Astrocyte (in vitro differentiated cells and primary cell): Measurements from ENCODE around the gene WDR59. TPM values are rescaled to one million over a fixed set of nuclear protein-coding genes. Genes with fewer than 3 reads are reported as not detected.

Experiments
- DNase-seq: peaks from one replicate; pipeline ENCODE4 v3.0.0-alpha.2; 2010; ENCODE audit warnings: low read depth
- FAIRE-seq: peaks from 2 replicates; lab custom pipeline; 2011; peaks lifted over from hg19 to GRCh38; lab: Jason Lieb, UNC
- H2AFZ ChIP-seq: 2 replicates; pipeline ENCODE4 v1.6.0; 2012; ENCODE audit warnings: low read depth, low read length, inconsistent platforms
- H3K27ac ChIP-seq: 2 replicates; pipeline ENCODE4 v1.5.1; 2011; ENCODE audit warnings: low read depth, low read length, inconsistent platforms
- H3K27me3 ChIP-seq: 2 replicates; pipeline ENCODE4 v1.6.0; 2011; ENCODE audit warnings: low read length, inconsistent platforms; ENCODE audit not compliant: insufficient read depth
- H3K36me3 ChIP-seq: 2 replicates; pipeline ENCODE4 v1.5.1; 2011; ENCODE audit warnings: low read length, inconsistent platforms; ENCODE audit not compliant: insufficient read depth
- H3K4me1 ChIP-seq: 2 replicates; pipeline ENCODE4 v1.5.1; 2011; ENCODE audit warnings: low read length, inconsistent platforms; ENCODE audit not compliant: insufficient read depth
- H3K4me2 ChIP-seq: 2 replicates; pipeline ENCODE4 v1.6.0; 2012; ENCODE audit warnings: low read length, inconsistent platforms
- H3K4me3 ChIP-seq: 2 replicates; pipeline ENCODE4 v1.5.1; 2011; ENCODE audit warnings: low read depth, mild to moderate bottlenecking, low read length, inconsistent platforms; ENCODE audit not compliant: insufficient read depth
- H3K79me2 ChIP-seq: 2 replicates; pipeline ENCODE4 v1.6.0; 2012; ENCODE audit warnings: mild to moderate bottlenecking, low read length, inconsistent platforms; ENCODE audit not compliant: insufficient read depth
- H3K9ac ChIP-seq: 2 replicates; pipeline ENCODE4 v1.6.0; 2012; ENCODE audit warnings: mild to moderate bottlenecking, low read length, inconsistent platforms
- H3K9me3 ChIP-seq: 2 replicates; pipeline ENCODE4 v1.5.1; 2012; ENCODE audit warnings: low read depth, mild to moderate bottlenecking, low read length, inconsistent platforms; ENCODE audit not compliant: insufficient read depth
- H4K20me1 ChIP-seq: 2 replicates; pipeline ENCODE4 v1.6.0; 2012; ENCODE audit warnings: low read length, inconsistent platforms; ENCODE audit not compliant: insufficient read depth
- H3K27ac Mint-ChIP-seq: one replicate; pipeline ENCODE4 v1.8.0; 2021; ENCODE audit warnings: mild to moderate bottlenecking, mixed read lengths; ENCODE audit not compliant: unreplicated experiment
- H3K27me3 Mint-ChIP-seq: one replicate; pipeline ENCODE4 v1.8.0; 2021; ENCODE audit warnings: low read depth, mixed read lengths; ENCODE audit not compliant: unreplicated experiment
- H3K36me3 Mint-ChIP-seq: one replicate; pipeline ENCODE4 v1.8.0; 2021; ENCODE audit warnings: low read depth, mixed read lengths; ENCODE audit not compliant: unreplicated experiment
- H3K4me1 Mint-ChIP-seq: one replicate; pipeline ENCODE4 v1.8.0; 2021; ENCODE audit warnings: low read depth, mixed read lengths; ENCODE audit not compliant: unreplicated experiment
- H3K4me3 Mint-ChIP-seq: one replicate; pipeline ENCODE4 v1.8.0; 2021; ENCODE audit warnings: mild to moderate bottlenecking, moderate library complexity, mixed read lengths; ENCODE audit not compliant: unreplicated experiment
- H3K9me3 Mint-ChIP-seq: one replicate; pipeline ENCODE4 v1.8.0; 2021; ENCODE audit warnings: mild to moderate bottlenecking, mixed read lengths; ENCODE audit not compliant: unreplicated experiment
- EZH2 ChIP-seq: IDR thresholded peaks from 2 replicates; pipeline ENCODE4 v1.6.1; 2012; ENCODE audit warnings: mild to moderate bottlenecking, low read length, inconsistent platforms; ENCODE audit not compliant: insufficient read depth
- total RNA-seq: library from RNA; stranded (reverse); gene quantifications from 2 replicates; pipeline ENCODE4 v1.2.1, GENCODE V29; 2021
- TF ChIP-seq, protein P1 (sequence below): IDR thresholded peaks from 2 replicates; pipeline ENCODE4 v1.5.1; 2011; ENCODE audit warnings: low read depth, mild to moderate bottlenecking, inconsistent platforms, low read length, moderate library complexity; ENCODE audit not compliant: insufficient read depth

Gene WDR59
- total RNA-seq, 1 donor from 2014 or later: 63.8 TPM

DNA sequence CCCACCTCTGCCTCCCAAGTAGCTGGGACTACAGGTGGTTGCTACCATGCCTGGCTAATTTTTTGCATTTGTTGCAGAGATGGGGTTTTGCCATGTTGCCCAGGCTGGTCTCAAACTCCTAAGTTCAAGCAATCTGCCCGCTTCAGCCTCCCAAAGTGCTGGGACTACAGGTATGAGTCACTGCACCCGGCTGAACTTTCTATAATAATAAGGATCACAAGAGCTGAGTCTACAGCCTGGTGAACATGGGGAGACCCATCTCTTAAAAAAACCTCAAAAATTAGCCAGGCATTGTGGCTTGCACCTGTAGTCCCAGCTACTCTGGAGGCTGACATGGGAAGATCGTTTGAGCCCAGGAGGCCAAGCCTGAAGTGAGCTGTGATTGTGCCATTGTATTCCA lies 53.5 kb downstream of the WDR59 start:
- Mint-ChIP-seq H3K27me3 (no peaks in the 10 kb centered on the region), H3K27ac (no peak overlapping the region), H3K36me3 (peaks cover 17% of the 10 kb centered on the region), H3K4me1 (no peaks in the 10 kb centered on the region), H3K9me3 (peaks cover 1% of the 10 kb centered on the region), H3K4me3 (no peak overlapping the region)
- Histone ChIP-seq H3K4me2 (no peak overlapping the region), H3K27me3 (no peaks in the 10 kb centered on the region), H4K20me1 (peaks cover 4% of the 10 kb centered on the region), H3K79me2 (no peaks in the 10 kb centered on the region), H3K4me3 (no peak overlapping the region), H2AFZ (no peak overlapping the region), H3K27ac (no peak overlapping the region), H3K36me3 (no peaks in the 10 kb centered on the region), H3K9me3 (no peaks in the 10 kb centered on the region), H3K9ac (no peak overlapping the region), H3K4me1 (no peaks in the 10 kb centered on the region)
- FAIRE-seq (no peak), DNase-seq (no peak)
- TF ChIP-seq, protein P1, sequence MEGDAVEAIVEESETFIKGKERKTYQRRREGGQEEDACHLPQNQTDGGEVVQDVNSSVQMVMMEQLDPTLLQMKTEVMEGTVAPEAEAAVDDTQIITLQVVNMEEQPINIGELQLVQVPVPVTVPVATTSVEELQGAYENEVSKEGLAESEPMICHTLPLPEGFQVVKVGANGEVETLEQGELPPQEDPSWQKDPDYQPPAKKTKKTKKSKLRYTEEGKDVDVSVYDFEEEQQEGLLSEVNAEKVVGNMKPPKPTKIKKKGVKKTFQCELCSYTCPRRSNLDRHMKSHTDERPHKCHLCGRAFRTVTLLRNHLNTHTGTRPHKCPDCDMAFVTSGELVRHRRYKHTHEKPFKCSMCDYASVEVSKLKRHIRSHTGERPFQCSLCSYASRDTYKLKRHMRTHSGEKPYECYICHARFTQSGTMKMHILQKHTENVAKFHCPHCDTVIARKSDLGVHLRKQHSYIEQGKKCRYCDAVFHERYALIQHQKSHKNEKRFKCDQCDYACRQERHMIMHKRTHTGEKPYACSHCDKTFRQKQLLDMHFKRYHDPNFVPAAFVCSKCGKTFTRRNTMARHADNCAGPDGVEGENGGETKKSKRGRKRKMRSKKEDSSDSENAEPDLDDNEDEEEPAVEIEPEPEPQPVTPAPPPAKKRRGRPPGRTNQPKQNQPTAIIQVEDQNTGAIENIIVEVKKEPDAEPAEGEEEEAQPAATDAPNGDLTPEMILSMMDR: no peak

DNA sequence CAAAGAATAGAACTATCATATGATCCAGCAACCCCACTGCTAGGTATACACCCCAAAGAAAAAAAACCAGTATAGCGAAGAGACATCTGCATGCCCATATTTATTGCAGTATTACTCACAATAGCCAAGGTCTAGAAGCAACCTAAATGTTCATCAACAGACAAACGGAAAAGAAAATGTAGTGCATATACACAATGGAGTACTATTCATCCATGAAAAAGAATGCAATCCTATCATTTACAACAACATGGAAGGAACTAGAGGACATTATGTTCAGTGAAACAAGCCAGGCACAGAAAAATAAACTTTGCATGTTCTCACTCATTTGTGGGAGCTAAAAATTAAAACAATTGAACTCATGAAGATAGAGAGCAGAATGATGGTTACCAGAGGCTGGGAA lies 55.3 kb downstream of the WDR59 start:
- no peak for TF ChIP-seq EZH2
- TF ChIP-seq, protein P1: no peak
- no peaks in the 10 kb centered on the region for H3K9me3 ChIP-seq
- Mint-ChIP-seq H3K27ac (no peak overlapping the region), H3K4me3 (no peak overlapping the region), H3K36me3 (peaks cover 17% of the 10 kb centered on the region), H3K9me3 (peaks cover 1% of the 10 kb centered on the region), H3K27me3 (no peaks in the 10 kb centered on the region), H3K4me1 (no peaks in the 10 kb centered on the region)
- no peaks in the 10 kb centered on the region for H3K36me3 ChIP-seq
- H3K4me3 ChIP-seq: no peak overlapping the region
- H3K27ac ChIP-seq: no peak overlapping the region
- H2AFZ ChIP-seq: no peak overlapping the region
- no peak overlapping the region for H3K9ac ChIP-seq
- FAIRE-seq (no peak), DNase-seq (no peak)
- H4K20me1 ChIP-seq: peaks cover 4% of the 10 kb centered on the region
- no peaks in the 10 kb centered on the region for H3K4me1 ChIP-seq
- no peaks in the 10 kb centered on the region for H3K79me2 ChIP-seq
- H3K4me2 ChIP-seq: no peak overlapping the region
- no peaks in the 10 kb centered on the region for H3K27me3 ChIP-seq

DNA sequence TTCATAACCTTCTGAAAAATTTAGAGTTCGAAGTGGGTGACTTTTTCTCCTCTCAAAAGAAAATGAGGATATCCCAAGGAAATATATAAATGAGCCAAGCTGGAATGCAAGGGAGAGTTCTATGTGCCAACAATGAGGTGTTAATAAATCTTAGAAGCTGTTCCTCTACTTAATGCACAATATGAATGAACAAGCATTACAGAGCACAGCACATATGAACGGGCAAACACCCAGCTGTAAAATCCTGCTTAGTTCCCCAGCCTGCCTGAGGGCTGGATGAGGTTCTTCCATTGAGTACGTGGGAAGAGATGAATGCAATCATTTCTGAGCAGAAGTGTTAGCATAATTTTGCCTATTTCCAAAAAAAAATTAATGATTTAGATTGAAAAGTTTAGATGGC lies 58.1 kb downstream of the WDR59 start:
- no peak overlapping the region for H3K4me2 ChIP-seq

More for the DNA sequence above, 58.1 kb downstream of the WDR59 start:
- Histone ChIP-seq H3K79me2 (no peaks in the 10 kb centered on the region), H3K9me3 (no peaks in the 10 kb centered on the region), H3K27ac (no peak overlapping the region), H4K20me1 (peaks cover 4% of the 10 kb centered on the region), H3K4me1 (no peaks in the 10 kb centered on the region), H3K36me3 (peaks cover 2% of the 10 kb centered on the region), H3K9ac (no peak overlapping the region), H2AFZ (no peak overlapping the region), H3K4me3 (no peak overlapping the region), H3K27me3 (no peaks in the 10 kb centered on the region)
- no peaks in the 10 kb centered on the region for H3K27me3 Mint-ChIP-seq
- DNase-seq (no peak), FAIRE-seq (no peak)
- H3K4me3 Mint-ChIP-seq: no peak overlapping the region
- no peaks in the 10 kb centered on the region for H3K4me1 Mint-ChIP-seq
- peaks cover 1% of the 10 kb centered on the region for H3K9me3 Mint-ChIP-seq
- no peak overlapping the region for H3K27ac Mint-ChIP-seq
- TF ChIP-seq, protein P1: no peak
- TF ChIP-seq EZH2: no peak
- peaks cover 16% of the 10 kb centered on the region for H3K36me3 Mint-ChIP-seq
